WTC11 (cell line): ENCODE measurements around the gene PDRG1. TPM values are rescaled to one million over a fixed set of nuclear protein-coding genes. Genes with fewer than 3 reads are reported as not detected.

Experiments
- ATAC-seq: fragments of 200-7000 bp; cut with Tn5 transposase; 2 replicates; pipeline ENCODE4 v1.10.0; 2021; ENCODE audit warnings: mild to moderate bottlenecking, moderate library complexity
- CTCF ChIA-PET: fragments of 300-600 bp; sonication (Branson Sonifier 250); formaldehyde crosslinking; loops from one replicate; lab custom pipeline; 2021; ENCODE audit warnings: antibody characterized with exemption; lab: Charles Lee
- POLR2A ChIA-PET: fragments of 350-600 bp; sonication (Branson Sonifier 250); formaldehyde crosslinking; loops from one replicate; lab custom pipeline; 2021; ENCODE audit warnings: antibody characterized with exemption; lab: Charles Lee
- DNase-seq: peaks from one replicate; pipeline ENCODE4 v3.0.0; 2021; ENCODE audit warnings: low spot score
- H3K27ac Mint-ChIP-seq: 2 replicates; pipeline ENCODE4 v1.8.0; 2021; ENCODE audit warnings: mixed read lengths
- H3K27me3 Mint-ChIP-seq: 2 replicates; pipeline ENCODE4 v1.8.0; 2021; ENCODE audit warnings: low read depth, mild to moderate bottlenecking, moderate library complexity, mixed read lengths
- H3K36me3 Mint-ChIP-seq: 2 replicates; pipeline ENCODE4 v1.8.0; 2021; ENCODE audit warnings: mixed read lengths
- H3K4me1 Mint-ChIP-seq: 2 replicates; pipeline ENCODE4 v1.8.0; 2022; ENCODE audit warnings: mixed read lengths
- H3K4me3 Mint-ChIP-seq: 2 replicates; pipeline ENCODE4 v1.8.0; 2021; ENCODE audit warnings: mild to moderate bottlenecking, moderate library complexity, mixed read lengths
- H3K9me3 Mint-ChIP-seq: 2 replicates; pipeline ENCODE4 v1.8.0; 2021; ENCODE audit warnings: mixed read lengths
- FOXP1 ChIP-seq: sonication (generic); formaldehyde crosslinking; IDR thresholded peaks from 2 replicates; pipeline ENCODE4 v1.8.0; 2022; ENCODE audit warnings: missing genetic modification reagents, mild to moderate bottlenecking, moderate library complexity, borderline replicate concordance
- MYBL2 ChIP-seq: sonication (generic); formaldehyde crosslinking; IDR thresholded peaks from 2 replicates; pipeline ENCODE4 v1.8.1; 2023; ENCODE audit warnings: mild to moderate bottlenecking, moderate library complexity, missing genetic modification reagents
- NFATC4 ChIP-seq: fragments of 250-450 bp; sonication (Bioruptor Pico); IDR thresholded peaks from 2 replicates; pipeline ENCODE4 v1.9.0; 2021; ENCODE audit warnings: mild to moderate bottlenecking
- NFE2L1 ChIP-seq: sonication (generic); formaldehyde crosslinking; IDR thresholded peaks from 2 replicates; pipeline ENCODE4 v1.8.1; 2023; ENCODE audit warnings: missing genetic modification reagents
- NFYB ChIP-seq: sonication (generic); formaldehyde crosslinking; conservative IDR thresholded peaks from 2 replicates; pipeline ENCODE4 v1.8.0; 2022; ENCODE audit warnings: low read depth, missing genetic modification reagents
- RELA ChIP-seq: sonication (generic); formaldehyde crosslinking; IDR thresholded peaks from 2 replicates; pipeline ENCODE4 v1.8.1; 2022; ENCODE audit warnings: missing genetic modification reagents, mild to moderate bottlenecking, borderline replicate concordance
- SOX15 ChIP-seq: fragments of 250-450 bp; sonication (Bioruptor Pico); IDR thresholded peaks from 2 replicates; pipeline ENCODE4 v1.9.0; 2021; ENCODE audit warnings: mild to moderate bottlenecking
- ZNF416 ChIP-seq: fragments of 250-450 bp; sonication (Bioruptor Pico); IDR thresholded peaks from 2 replicates; pipeline ENCODE4 v1.9.0; 2021; ENCODE audit warnings: mild to moderate bottlenecking, inconsistent platforms
- total RNA-seq: library from RNA; stranded (reverse); gene quantifications from 3 replicates; pipeline ENCODE4 v1.2.3, GENCODE V29; 2021
- TF ChIP-seq, protein P1 (sequence below): fragments of 250-450 bp; sonication (Bioruptor Pico); IDR thresholded peaks from 2 replicates; pipeline ENCODE4 v1.9.0; 2021; ENCODE audit warnings: mild to moderate bottlenecking
- TF ChIP-seq, protein P2 (sequence below): sonication (generic); formaldehyde crosslinking; IDR thresholded peaks from 2 replicates; pipeline ENCODE4 v1.8.0; 2022; ENCODE audit warnings: mild to moderate bottlenecking, missing genetic modification reagents
- TF ChIP-seq, protein P3 (sequence below): sonication (generic); formaldehyde crosslinking; IDR thresholded peaks from 2 replicates; pipeline ENCODE4 v1.8.0; 2022; ENCODE audit warnings: mild to moderate bottlenecking, missing genetic modification reagents
- TF ChIP-seq, protein P4 (sequence below): sonication (generic); formaldehyde crosslinking; IDR thresholded peaks from 2 replicates; pipeline ENCODE4 v1.8.0; 2022; ENCODE audit warnings: mild to moderate bottlenecking, missing genetic modification reagents
- TF ChIP-seq, protein P5 (sequence below): sonication (generic); formaldehyde crosslinking; IDR thresholded peaks from 2 replicates; pipeline ENCODE4 v1.8.1; 2023; ENCODE audit warnings: mild to moderate bottlenecking, missing genetic modification reagents, borderline replicate concordance
- TF ChIP-seq, protein P6 (sequence below): fragments of 200-600 bp; IDR thresholded peaks from 2 replicates; pipeline ENCODE4 v1.8.0; 2022; ENCODE audit warnings: antibody characterized with exemption
- TF ChIP-seq, protein P7 (sequence below): sonication (generic); formaldehyde crosslinking; conservative IDR thresholded peaks from 2 replicates; pipeline ENCODE4 v1.8.1; 2023; ENCODE audit warnings: mild to moderate bottlenecking, low read depth, missing genetic modification reagents, moderate library complexity

The PDRG1 gene
- total RNA-seq, 1 experiment from 2014 or later: 16.0 TPM

DNA sequence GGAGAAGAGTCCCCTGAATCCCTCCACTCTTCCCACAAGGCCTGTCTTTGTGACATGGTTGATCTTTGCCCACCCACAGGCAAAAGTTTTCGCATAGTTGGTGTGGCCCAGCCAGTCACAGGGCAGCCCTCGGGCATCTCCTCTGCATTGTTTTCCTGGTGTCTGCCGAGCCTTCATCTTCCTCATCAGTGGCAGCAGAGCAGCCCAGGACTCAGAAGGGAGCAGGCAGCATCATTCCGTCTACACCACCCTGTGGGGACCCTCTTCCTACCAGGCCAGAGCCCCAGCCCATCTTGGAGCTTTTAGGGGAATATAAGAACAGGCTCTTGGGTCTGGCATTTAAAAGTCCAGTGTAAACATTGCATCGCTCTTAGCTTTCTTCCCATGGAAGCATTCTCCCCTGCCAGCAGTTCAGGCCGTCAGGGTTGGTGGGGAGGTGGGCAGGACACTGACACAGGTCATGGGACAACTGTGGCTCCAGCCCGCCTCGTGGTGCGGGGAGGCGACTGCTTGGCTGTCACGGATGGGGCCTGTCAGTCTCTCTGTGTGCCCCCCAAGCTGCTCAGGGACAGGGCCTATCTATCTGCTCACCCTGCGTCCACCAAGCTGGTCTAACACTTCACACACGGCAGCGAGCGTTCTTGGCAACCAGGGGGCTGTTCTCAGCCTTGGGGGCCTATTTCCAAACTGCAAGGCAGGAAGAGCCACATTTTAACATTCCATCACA is 38.3 kb downstream of the PDRG1 start:
- ChIA-PET POLR2A (no interaction called here), CTCF (interaction anchor here (0.6 to 1.6 kb wide), 4 partner anchors 22 to 60 kb away, joined by 3 to 7 read pairs (median 4); partner anchors contain the start of gene PDRG1)
- Mint-ChIP-seq H3K27ac (peak overlapping the region; percentile 51), H3K9me3 (peaks cover 11% of the 10 kb centered on the region), H3K4me1 (peaks cover 48% of the 10 kb centered on the region), H3K27me3 (peaks cover 4% of the 10 kb centered on the region), H3K4me3 (no peak overlapping the region), H3K36me3 (0 out of 2 replicates have a peak, but pooled peaks cover 3% of the 10 kb centered on the region)
- DNase-seq: no peak
- no peak for TF ChIP-seq MYBL2 (CRISPR knock-in tag)
- no peak for TF ChIP-seq NFATC4 (CRISPR knock-in tag)
- TF ChIP-seq ZNF416 (CRISPR knock-in tag): no peak
- TF ChIP-seq, protein P1, sequence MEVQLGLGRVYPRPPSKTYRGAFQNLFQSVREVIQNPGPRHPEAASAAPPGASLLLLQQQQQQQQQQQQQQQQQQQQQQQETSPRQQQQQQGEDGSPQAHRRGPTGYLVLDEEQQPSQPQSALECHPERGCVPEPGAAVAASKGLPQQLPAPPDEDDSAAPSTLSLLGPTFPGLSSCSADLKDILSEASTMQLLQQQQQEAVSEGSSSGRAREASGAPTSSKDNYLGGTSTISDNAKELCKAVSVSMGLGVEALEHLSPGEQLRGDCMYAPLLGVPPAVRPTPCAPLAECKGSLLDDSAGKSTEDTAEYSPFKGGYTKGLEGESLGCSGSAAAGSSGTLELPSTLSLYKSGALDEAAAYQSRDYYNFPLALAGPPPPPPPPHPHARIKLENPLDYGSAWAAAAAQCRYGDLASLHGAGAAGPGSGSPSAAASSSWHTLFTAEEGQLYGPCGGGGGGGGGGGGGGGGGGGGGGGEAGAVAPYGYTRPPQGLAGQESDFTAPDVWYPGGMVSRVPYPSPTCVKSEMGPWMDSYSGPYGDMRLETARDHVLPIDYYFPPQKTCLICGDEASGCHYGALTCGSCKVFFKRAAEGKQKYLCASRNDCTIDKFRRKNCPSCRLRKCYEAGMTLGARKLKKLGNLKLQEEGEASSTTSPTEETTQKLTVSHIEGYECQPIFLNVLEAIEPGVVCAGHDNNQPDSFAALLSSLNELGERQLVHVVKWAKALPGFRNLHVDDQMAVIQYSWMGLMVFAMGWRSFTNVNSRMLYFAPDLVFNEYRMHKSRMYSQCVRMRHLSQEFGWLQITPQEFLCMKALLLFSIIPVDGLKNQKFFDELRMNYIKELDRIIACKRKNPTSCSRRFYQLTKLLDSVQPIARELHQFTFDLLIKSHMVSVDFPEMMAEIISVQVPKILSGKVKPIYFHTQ (CRISPR knock-in tag): no peak
- TF ChIP-seq, protein P2, sequence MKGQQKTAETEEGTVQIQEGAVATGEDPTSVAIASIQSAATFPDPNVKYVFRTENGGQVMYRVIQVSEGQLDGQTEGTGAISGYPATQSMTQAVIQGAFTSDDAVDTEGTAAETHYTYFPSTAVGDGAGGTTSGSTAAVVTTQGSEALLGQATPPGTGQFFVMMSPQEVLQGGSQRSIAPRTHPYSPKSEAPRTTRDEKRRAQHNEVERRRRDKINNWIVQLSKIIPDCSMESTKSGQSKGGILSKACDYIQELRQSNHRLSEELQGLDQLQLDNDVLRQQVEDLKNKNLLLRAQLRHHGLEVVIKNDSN (CRISPR knock-in tag): no peak
- TF ChIP-seq, protein P3, sequence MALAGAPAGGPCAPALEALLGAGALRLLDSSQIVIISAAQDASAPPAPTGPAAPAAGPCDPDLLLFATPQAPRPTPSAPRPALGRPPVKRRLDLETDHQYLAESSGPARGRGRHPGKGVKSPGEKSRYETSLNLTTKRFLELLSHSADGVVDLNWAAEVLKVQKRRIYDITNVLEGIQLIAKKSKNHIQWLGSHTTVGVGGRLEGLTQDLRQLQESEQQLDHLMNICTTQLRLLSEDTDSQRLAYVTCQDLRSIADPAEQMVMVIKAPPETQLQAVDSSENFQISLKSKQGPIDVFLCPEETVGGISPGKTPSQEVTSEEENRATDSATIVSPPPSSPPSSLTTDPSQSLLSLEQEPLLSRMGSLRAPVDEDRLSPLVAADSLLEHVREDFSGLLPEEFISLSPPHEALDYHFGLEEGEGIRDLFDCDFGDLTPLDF (CRISPR knock-in tag): no peak
- no peak for TF ChIP-seq RELA
- TF ChIP-seq, protein P4, sequence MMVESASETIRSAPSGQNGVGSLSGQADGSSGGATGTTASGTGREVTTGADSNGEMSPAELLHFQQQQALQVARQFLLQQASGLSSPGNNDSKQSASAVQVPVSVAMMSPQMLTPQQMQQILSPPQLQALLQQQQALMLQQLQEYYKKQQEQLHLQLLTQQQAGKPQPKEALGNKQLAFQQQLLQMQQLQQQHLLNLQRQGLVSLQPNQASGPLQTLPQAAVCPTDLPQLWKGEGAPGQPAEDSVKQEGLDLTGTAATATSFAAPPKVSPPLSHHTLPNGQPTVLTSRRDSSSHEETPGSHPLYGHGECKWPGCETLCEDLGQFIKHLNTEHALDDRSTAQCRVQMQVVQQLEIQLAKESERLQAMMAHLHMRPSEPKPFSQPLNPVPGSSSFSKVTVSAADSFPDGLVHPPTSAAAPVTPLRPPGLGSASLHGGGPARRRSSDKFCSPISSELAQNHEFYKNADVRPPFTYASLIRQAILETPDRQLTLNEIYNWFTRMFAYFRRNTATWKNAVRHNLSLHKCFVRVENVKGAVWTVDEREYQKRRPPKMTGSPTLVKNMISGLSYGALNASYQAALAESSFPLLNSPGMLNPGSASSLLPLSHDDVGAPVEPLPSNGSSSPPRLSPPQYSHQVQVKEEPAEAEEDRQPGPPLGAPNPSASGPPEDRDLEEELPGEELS (CRISPR knock-in tag): no peak
- ATAC-seq: no peak

DNA sequence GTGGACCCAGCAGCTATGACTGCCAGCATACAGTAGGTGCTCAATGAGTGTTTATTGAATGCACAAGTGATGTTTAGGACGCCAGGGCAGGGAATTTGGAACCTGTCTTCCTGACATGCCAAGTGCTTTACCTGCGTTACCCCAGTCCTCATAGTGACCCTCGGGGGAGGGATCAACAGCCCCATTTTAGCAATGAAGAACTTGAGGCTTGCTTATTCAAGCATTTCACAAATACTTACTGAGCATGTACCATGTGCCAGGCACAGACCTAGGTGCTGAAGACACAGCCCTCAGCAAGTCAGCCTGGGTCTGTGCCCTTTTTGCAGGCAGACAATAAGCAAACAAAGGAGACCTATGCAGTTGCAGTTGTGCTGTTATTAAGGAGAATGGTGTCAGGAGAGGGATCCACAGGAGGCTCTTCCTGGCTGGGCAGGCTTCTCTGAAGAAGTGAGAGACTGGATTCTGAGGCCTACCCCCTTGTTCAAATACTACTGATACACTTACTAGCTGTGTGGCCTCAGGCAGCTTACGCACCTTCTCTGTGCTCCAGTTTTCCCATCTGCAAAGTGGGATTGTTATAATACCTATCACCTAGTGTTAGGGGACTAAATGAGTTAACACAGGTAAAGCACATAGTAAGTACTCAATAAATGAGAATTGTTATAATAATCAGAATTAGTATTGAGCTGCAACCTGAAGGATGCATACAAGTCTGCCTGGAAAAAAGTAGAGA is 41.6 kb downstream of the PDRG1 start:
- ATAC-seq (no peak), DNase-seq (no peak)
- H3K4me1 Mint-ChIP-seq: peaks cover 56% of the 10 kb centered on the region
- no peaks in the 10 kb centered on the region for H3K36me3 Mint-ChIP-seq
- no peak for TF ChIP-seq NFYB (CRISPR knock-in tag)
- TF ChIP-seq, protein P5, sequence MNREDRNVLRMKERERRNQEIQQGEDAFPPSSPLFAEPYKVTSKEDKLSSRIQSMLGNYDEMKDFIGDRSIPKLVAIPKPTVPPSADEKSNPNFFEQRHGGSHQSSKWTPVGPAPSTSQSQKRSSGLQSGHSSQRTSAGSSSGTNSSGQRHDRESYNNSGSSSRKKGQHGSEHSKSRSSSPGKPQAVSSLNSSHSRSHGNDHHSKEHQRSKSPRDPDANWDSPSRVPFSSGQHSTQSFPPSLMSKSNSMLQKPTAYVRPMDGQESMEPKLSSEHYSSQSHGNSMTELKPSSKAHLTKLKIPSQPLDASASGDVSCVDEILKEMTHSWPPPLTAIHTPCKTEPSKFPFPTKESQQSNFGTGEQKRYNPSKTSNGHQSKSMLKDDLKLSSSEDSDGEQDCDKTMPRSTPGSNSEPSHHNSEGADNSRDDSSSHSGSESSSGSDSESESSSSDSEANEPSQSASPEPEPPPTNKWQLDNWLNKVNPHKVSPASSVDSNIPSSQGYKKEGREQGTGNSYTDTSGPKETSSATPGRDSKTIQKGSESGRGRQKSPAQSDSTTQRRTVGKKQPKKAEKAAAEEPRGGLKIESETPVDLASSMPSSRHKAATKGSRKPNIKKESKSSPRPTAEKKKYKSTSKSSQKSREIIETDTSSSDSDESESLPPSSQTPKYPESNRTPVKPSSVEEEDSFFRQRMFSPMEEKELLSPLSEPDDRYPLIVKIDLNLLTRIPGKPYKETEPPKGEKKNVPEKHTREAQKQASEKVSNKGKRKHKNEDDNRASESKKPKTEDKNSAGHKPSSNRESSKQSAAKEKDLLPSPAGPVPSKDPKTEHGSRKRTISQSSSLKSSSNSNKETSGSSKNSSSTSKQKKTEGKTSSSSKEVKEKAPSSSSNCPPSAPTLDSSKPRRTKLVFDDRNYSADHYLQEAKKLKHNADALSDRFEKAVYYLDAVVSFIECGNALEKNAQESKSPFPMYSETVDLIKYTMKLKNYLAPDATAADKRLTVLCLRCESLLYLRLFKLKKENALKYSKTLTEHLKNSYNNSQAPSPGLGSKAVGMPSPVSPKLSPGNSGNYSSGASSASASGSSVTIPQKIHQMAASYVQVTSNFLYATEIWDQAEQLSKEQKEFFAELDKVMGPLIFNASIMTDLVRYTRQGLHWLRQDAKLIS (CRISPR knock-in tag): no peak
- TF ChIP-seq FOXP1: no peak
- TF ChIP-seq, protein P6, sequence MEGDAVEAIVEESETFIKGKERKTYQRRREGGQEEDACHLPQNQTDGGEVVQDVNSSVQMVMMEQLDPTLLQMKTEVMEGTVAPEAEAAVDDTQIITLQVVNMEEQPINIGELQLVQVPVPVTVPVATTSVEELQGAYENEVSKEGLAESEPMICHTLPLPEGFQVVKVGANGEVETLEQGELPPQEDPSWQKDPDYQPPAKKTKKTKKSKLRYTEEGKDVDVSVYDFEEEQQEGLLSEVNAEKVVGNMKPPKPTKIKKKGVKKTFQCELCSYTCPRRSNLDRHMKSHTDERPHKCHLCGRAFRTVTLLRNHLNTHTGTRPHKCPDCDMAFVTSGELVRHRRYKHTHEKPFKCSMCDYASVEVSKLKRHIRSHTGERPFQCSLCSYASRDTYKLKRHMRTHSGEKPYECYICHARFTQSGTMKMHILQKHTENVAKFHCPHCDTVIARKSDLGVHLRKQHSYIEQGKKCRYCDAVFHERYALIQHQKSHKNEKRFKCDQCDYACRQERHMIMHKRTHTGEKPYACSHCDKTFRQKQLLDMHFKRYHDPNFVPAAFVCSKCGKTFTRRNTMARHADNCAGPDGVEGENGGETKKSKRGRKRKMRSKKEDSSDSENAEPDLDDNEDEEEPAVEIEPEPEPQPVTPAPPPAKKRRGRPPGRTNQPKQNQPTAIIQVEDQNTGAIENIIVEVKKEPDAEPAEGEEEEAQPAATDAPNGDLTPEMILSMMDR: no peak
- TF ChIP-seq SOX15 (CRISPR knock-in tag): no peak
- no peak for TF ChIP-seq NFE2L1 (CRISPR knock-in tag)
- TF ChIP-seq, protein P7, sequence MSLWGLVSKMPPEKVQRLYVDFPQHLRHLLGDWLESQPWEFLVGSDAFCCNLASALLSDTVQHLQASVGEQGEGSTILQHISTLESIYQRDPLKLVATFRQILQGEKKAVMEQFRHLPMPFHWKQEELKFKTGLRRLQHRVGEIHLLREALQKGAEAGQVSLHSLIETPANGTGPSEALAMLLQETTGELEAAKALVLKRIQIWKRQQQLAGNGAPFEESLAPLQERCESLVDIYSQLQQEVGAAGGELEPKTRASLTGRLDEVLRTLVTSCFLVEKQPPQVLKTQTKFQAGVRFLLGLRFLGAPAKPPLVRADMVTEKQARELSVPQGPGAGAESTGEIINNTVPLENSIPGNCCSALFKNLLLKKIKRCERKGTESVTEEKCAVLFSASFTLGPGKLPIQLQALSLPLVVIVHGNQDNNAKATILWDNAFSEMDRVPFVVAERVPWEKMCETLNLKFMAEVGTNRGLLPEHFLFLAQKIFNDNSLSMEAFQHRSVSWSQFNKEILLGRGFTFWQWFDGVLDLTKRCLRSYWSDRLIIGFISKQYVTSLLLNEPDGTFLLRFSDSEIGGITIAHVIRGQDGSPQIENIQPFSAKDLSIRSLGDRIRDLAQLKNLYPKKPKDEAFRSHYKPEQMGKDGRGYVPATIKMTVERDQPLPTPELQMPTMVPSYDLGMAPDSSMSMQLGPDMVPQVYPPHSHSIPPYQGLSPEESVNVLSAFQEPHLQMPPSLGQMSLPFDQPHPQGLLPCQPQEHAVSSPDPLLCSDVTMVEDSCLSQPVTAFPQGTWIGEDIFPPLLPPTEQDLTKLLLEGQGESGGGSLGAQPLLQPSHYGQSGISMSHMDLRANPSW (CRISPR knock-in tag): no peak
- ChIA-PET CTCF (interaction anchor here (1.0 to 2.0 kb wide), 5 partner anchors 42 to 121 kb away, joined by 5 to 12 read pairs (median 5); partner anchors contain the start of gene PDRG1), POLR2A (no interaction called here)
- H3K27ac Mint-ChIP-seq: peak overlapping the region; percentile 49
- H3K4me3 Mint-ChIP-seq: no peak overlapping the region
- H3K27me3 Mint-ChIP-seq: no peaks in the 10 kb centered on the region; the same call in 1 of the 2 replicates
- H3K9me3 Mint-ChIP-seq: no peaks in the 10 kb centered on the region
